ENCODE data around the gene SENP6. TPM values are rescaled to one million over a fixed set of nuclear protein-coding genes. Genes with fewer than 3 reads are reported as not detected.
"Not testable (repeated sequence)": the region's sequence is repeated elsewhere in the genome, so short reads cannot be mapped to it uniquely, and the experiment has no call there.

The SENP6 gene
- total and polyA plus RNA-seq, 2 donors from 2014 or later: 28.8 to 99.3 TPM

DNA sequence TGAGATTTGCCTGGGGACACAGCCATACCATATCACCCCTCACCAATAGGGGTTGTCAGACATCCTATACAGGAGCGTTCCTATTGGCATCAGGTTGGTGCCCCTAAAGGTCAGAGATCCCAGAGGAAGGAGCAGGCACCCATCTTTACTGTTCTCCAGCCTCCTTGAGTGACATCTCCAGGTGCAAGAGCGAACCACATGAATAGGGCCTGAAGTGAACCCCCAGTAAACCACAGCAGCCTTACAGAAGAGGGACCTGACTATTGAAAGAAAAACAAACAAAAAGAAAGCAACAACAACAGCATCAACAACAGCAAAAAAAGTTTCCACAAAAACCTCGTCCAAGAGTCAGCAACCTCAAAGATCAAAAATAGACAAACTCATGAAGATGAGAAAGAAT is 32.7 kb upstream of the SENP6 start:
- Histone ChIP-seq H3K4me1 (ENCODE audit: control insufficient read depth in 2 of 3, insufficient read depth in 2 of 3, low read depth in 1 of 3, low read length in 3 of 3) (no peaks in the 10 kb centered on the region), H3K9me3 (ENCODE audit: control insufficient read depth in 2 of 3, insufficient read depth in 1 of 3, low read length in 3 of 3) (peaks cover 0 to 5% (median 0%) of the 10 kb centered on the region in 3 donors), H3K36me3 (ENCODE audit: control insufficient read depth in 2 of 3, insufficient read depth in 3 of 3, low read length in 3 of 3) (no peaks in the 10 kb centered on the region), H3K27ac (ENCODE audit: low read depth in 2 of 2, low read length in 2 of 2) (no peak overlapping the region), H3K9ac (ENCODE audit: low read length in 3 of 3) (no peak overlapping the region), H3K27me3 (ENCODE audit: control insufficient read depth, insufficient read depth, low read length) (no peaks in the 10 kb centered on the region), H3K4me3 (ENCODE audit: low read length in 3 of 3) (no peak overlapping the region)
- DNase-seq (no peak), FAIRE-seq (no peak)
- TF ChIP-seq, protein P1, sequence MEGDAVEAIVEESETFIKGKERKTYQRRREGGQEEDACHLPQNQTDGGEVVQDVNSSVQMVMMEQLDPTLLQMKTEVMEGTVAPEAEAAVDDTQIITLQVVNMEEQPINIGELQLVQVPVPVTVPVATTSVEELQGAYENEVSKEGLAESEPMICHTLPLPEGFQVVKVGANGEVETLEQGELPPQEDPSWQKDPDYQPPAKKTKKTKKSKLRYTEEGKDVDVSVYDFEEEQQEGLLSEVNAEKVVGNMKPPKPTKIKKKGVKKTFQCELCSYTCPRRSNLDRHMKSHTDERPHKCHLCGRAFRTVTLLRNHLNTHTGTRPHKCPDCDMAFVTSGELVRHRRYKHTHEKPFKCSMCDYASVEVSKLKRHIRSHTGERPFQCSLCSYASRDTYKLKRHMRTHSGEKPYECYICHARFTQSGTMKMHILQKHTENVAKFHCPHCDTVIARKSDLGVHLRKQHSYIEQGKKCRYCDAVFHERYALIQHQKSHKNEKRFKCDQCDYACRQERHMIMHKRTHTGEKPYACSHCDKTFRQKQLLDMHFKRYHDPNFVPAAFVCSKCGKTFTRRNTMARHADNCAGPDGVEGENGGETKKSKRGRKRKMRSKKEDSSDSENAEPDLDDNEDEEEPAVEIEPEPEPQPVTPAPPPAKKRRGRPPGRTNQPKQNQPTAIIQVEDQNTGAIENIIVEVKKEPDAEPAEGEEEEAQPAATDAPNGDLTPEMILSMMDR (IDR thresholded peaks at IDR 0.05; ENCODE audit: borderline replicate concordance, extremely low read depth, insufficient read depth): no peak
- intact Hi-C loops (cut with DNase I): no loop called here

DNA sequence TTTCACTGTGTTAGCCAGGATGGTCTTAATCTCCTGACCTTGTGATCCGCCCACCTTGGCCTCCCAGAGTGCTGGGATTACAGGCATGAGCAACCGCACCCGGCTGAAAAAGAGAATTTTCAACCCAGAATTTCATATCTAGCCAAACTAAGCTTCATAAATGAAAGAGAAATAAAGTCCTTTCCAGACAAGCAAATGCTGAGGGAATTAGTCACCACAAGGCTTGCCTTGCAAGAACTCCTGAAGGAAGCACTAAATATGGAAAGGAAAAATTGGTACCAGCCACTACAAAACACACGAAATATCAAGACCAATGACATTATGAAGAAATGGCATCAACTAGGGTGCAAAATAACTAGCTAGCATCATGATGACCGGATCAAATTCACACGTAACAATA is 31.0 kb upstream of the SENP6 start:
- intact Hi-C loops (cut with DNase I); H3K27ac ChIP-seq (ENCODE audit: low read depth in 2 of 2, low read length in 2 of 2); FAIRE-seq; H3K4me3 ChIP-seq (ENCODE audit: low read length in 3 of 3); H3K36me3 ChIP-seq (ENCODE audit: control insufficient read depth in 2 of 3, insufficient read depth in 3 of 3, low read length in 3 of 3); H3K27me3 ChIP-seq (ENCODE audit: control insufficient read depth, insufficient read depth, low read length); H3K4me1 ChIP-seq (ENCODE audit: control insufficient read depth in 2 of 3, insufficient read depth in 2 of 3, low read depth in 1 of 3, low read length in 3 of 3); H3K9me3 ChIP-seq (ENCODE audit: control insufficient read depth in 2 of 3, insufficient read depth in 1 of 3, low read length in 3 of 3); DNase-seq; H3K9ac ChIP-seq (ENCODE audit: low read length in 3 of 3): not testable (repeated sequence)

DNA sequence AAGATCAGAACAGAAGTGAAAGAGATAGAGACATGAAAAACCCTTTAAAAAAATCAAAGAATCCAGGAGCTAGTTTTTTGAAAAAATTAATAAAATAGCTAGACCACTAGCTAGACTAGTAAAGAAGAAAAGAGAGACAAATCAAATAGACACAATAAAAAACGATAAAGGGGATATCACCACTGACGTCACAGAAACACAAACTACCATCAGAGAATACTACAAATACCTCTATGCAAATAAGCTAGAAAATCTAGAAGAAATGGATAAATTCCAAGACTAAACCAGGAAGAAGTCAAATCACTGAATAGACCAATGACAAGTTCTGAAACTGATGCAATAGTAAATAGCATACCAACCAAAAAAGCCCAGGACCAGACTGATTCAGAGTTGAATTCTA is 29.6 kb upstream of the SENP6 start:
- TF ChIP-seq, protein P1 (IDR thresholded peaks at IDR 0.05; ENCODE audit: borderline replicate concordance, extremely low read depth, insufficient read depth): no peak
- Histone ChIP-seq H3K9me3 (ENCODE audit: control insufficient read depth in 2 of 3, insufficient read depth in 1 of 3, low read length in 3 of 3) (no peaks in the 10 kb centered on the region), H3K9ac (ENCODE audit: low read length in 3 of 3) (no peak overlapping the region), H3K27ac (ENCODE audit: low read depth in 2 of 2, low read length in 2 of 2) (no peak overlapping the region), H3K36me3 (ENCODE audit: control insufficient read depth in 2 of 3, insufficient read depth in 3 of 3, low read length in 3 of 3) (no peaks in the 10 kb centered on the region), H3K4me3 (ENCODE audit: low read length in 3 of 3) (no peak overlapping the region), H3K4me1 (ENCODE audit: control insufficient read depth in 2 of 3, insufficient read depth in 2 of 3, low read depth in 1 of 3, low read length in 3 of 3) (no peaks in the 10 kb centered on the region), H3K27me3 (ENCODE audit: control insufficient read depth, insufficient read depth, low read length) (no peaks in the 10 kb centered on the region)
- FAIRE-seq: no peak
- intact Hi-C loops (cut with DNase I): no loop called here
- no peak for DNase-seq

DNA sequence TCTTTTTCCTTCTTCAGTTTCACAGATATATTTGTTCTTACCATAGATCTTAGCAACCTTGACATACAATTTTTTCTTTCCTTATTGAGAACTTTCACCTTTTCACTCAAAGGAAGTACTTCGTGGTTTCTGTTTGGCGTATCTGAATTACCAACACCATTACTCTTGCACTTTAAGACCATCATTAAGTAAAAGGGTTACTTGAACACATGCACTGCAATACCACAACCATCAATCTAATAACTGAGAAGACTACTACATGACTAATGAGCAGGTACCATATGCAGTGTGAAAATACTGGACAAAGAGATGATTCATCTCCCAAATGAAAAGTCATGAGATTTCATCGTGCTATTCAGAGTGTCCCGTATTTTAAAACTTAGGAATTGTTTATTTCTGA is 21.7 kb upstream of the SENP6 start:
- no peaks in the 10 kb centered on the region for H3K9me3 ChIP-seq (ENCODE audit: control insufficient read depth in 2 of 3, insufficient read depth in 1 of 3, low read length in 3 of 3)
- no peak overlapping the region for H3K4me3 ChIP-seq (ENCODE audit: low read length in 3 of 3)
- no peaks in the 10 kb centered on the region for H3K4me1 ChIP-seq (ENCODE audit: control insufficient read depth in 2 of 3, insufficient read depth in 2 of 3, low read depth in 1 of 3, low read length in 3 of 3)
- no peaks in the 10 kb centered on the region for H3K36me3 ChIP-seq (ENCODE audit: control insufficient read depth in 2 of 3, insufficient read depth in 3 of 3, low read length in 3 of 3)
- H3K9ac ChIP-seq (ENCODE audit: low read length in 3 of 3): no peak overlapping the region
- H3K27ac ChIP-seq (ENCODE audit: low read depth in 2 of 2, low read length in 2 of 2): no peak overlapping the region
- intact Hi-C loops (cut with DNase I): no loop called here
- no peak for FAIRE-seq
- no peaks in the 10 kb centered on the region for H3K27me3 ChIP-seq (ENCODE audit: control insufficient read depth, insufficient read depth, low read length)
- TF ChIP-seq, protein P1 (IDR thresholded peaks at IDR 0.05; ENCODE audit: borderline replicate concordance, extremely low read depth, insufficient read depth): no peak
- DNase-seq: no peak

Data from kidney (tissue), 14 donors.